LHCN-M2 (cell line): Measurements from ENCODE around the gene GUCY2D. TPM values are rescaled to one million over a fixed set of nuclear protein-coding genes. Genes with fewer than 3 reads are reported as not detected.

Source experiments
- DNase-seq: peaks from one replicate; pipeline ENCODE4 v3.0.0-alpha.2; 2012; ENCODE audit warnings: low read depth
- total RNA-seq: library from RNA; depleted of rRNA; stranded (reverse); fragments of >200 nt; gene quantifications from 2 replicates; pipeline ENCODE4 v1.2.3, GENCODE V29; 2014; rRNA removed

GUCY2D gene
- total RNA-seq, 1 experiment from 2014 or later = not detected

- no peak for DNase-seq
Observed at GRCh38 chr17:8063761-8064534, 61.5 kb downstream of the GUCY2D start.

GRCh38 chr17:8064561-8065019 lies 62.2 kb downstream of the GUCY2D start:
- DNase-seq = no peak

- no peak for DNase-seq
Observed at GRCh38 chr17:8066841-8067775, 64.7 kb downstream of the GUCY2D start.

GRCh38 chr17:8067806-8068205 lies 65.4 kb downstream of the GUCY2D start:
- no peak for DNase-seq

GRCh38 chr17:8068736-8069586 lies 66.5 kb downstream of the GUCY2D start:
- no peak for DNase-seq

- no peak for DNase-seq
Observed at GRCh38 chr17:8069587-8069860, 67.1 kb downstream of the GUCY2D start.

Other genes starting within 250 kb of the GUCY2D start
- gene KDM6B, start 168.4 kb upstream of the GUCY2D start, total RNA-seq = 1.8 and 2.1 TPM in 2 replicates
- 1.1 TPM in 1 of 2 replicates, not detected in the other for gene TMEM88, start 147.5 kb upstream of the GUCY2D start, total RNA-seq
- 80.8 and 89.6 TPM in 2 replicates for gene NAA38, start 145.1 kb upstream of the GUCY2D start, total RNA-seq
- gene CYB5D1, start 144.6 kb upstream of the GUCY2D start, total RNA-seq = 5.6 and 7.8 TPM in 2 replicates
- 83.2 and 98.2 TPM in 2 replicates for gene CHD3, start 113.8 kb upstream of the GUCY2D start, total RNA-seq
- gene RNF227, start 86.3 kb upstream of the GUCY2D start, total RNA-seq = 6.9 and 14.2 TPM in 2 replicates
- gene KCNAB3, start 72.8 kb upstream of the GUCY2D start, total RNA-seq = 0.32 and 0.46 TPM in 2 replicates
- 54.2 and 58.2 TPM in 2 replicates for gene TRAPPC1, start 70.7 kb upstream of the GUCY2D start, total RNA-seq
- gene CNTROB, start 70.4 kb upstream of the GUCY2D start, total RNA-seq = 35.7 and 36.5 TPM in 2 replicates
- gene ALOX15B, start 36.4 kb downstream of the GUCY2D start, total RNA-seq = 0.17 and 0.58 TPM in 2 replicates
- gene ALOX12B, start 85.1 kb downstream of the GUCY2D start, total RNA-seq = 0.06 TPM in 1 of 2 replicates, not detected in the other
- not detected in 2 replicates for gene ALOXE3, start 115.9 kb downstream of the GUCY2D start, total RNA-seq
- gene HES7, start 121.5 kb downstream of the GUCY2D start, total RNA-seq = 0.06 and 0.34 TPM in 2 replicates
- gene PER1, start 149.8 kb downstream of the GUCY2D start, total RNA-seq = 12.6 and 18.2 TPM in 2 replicates
- gene VAMP2, start 160.3 kb downstream of the GUCY2D start, total RNA-seq = 3.8 and 4.6 TPM in 2 replicates
- gene TMEM107, start 173.8 kb downstream of the GUCY2D start, total RNA-seq = 40.0 and 45.3 TPM in 2 replicates
- 6.9 and 7.4 TPM in 2 replicates for gene BORCS6, start 187.6 kb downstream of the GUCY2D start, total RNA-seq
- gene AURKB, start 208.0 kb downstream of the GUCY2D start, total RNA-seq = 81.3 and 93.4 TPM in 2 replicates
- gene CTC1, start 245.4 kb downstream of the GUCY2D start, total RNA-seq = 1.5 and 2.7 TPM in 2 replicates
- 34.7 and 44.2 TPM in 2 replicates for gene PFAS, start 246.7 kb downstream of the GUCY2D start, total RNA-seq